ENCODE results near the gene EPS8. TPM values are rescaled to one million over a fixed set of nuclear protein-coding genes. Genes with fewer than 3 reads are reported as not detected.

EPS8 gene
- total RNA-seq, 1 donor from 2014 or later = 41.7 TPM

- TF ChIP-seq CTCF (conservative IDR thresholded peaks at IDR 0.05; ENCODE audit: low read depth, low read length) = no peak
- no peak for DNase-seq (ENCODE audit: low read depth)
- no peak overlapping the region for H3K4me3 ChIP-seq (ENCODE audit: low read depth, low read length)
These were observed 26.5 kb upstream of the EPS8 start for GRCh38 chr12:15815730-15816129.

- H3K4me3 ChIP-seq (ENCODE audit: low read depth, low read length) = no peak overlapping the region
- no peak for DNase-seq (ENCODE audit: low read depth)
- no peak for TF ChIP-seq CTCF (conservative IDR thresholded peaks at IDR 0.05; ENCODE audit: low read depth, low read length)
These were observed 22.3 kb upstream of the EPS8 start for GRCh38 chr12:15811214-15812127.

GRCh38 chr12:15808652-15809051, 19.5 kb upstream of the EPS8 start:
- TF ChIP-seq CTCF (conservative IDR thresholded peaks at IDR 0.05; ENCODE audit: low read depth, low read length) = no peak
- no peak overlapping the region for H3K4me3 ChIP-seq (ENCODE audit: low read depth, low read length)
- DNase-seq (ENCODE audit: low read depth) = no peak

GRCh38 chr12:15808250-15808649, 19.1 kb upstream of the EPS8 start:
- no peak for DNase-seq (ENCODE audit: low read depth)
- H3K4me3 ChIP-seq (ENCODE audit: low read depth, low read length) = no peak overlapping the region
- no peak for TF ChIP-seq CTCF (conservative IDR thresholded peaks at IDR 0.05; ENCODE audit: low read depth, low read length)

GRCh38 chr12:15806826-15807225, 17.6 kb upstream of the EPS8 start:
- TF ChIP-seq CTCF (conservative IDR thresholded peaks at IDR 0.05; ENCODE audit: low read depth, low read length) = no peak
- H3K4me3 ChIP-seq (ENCODE audit: low read depth, low read length) = no peak overlapping the region
- DNase-seq (ENCODE audit: low read depth) = no peak

GRCh38 chr12:15801770-15802744, 12.9 kb upstream of the EPS8 start:
- no peak for TF ChIP-seq CTCF (conservative IDR thresholded peaks at IDR 0.05; ENCODE audit: low read depth, low read length)
- no peak overlapping the region for H3K4me3 ChIP-seq (ENCODE audit: low read depth, low read length)
- no peak for DNase-seq (ENCODE audit: low read depth)

Data from epithelial cell of proximal tubule (primary cell).